NCI-H345 treated with DMSO at 0.1 percent for 48 hours (cell line): ENCODE results near the gene NUB1.

Experiments
- DNase-seq: peaks from one replicate; lab custom pipeline; 2025; ENCODE audit not compliant: unreplicated experiment; lab: John Stamatoyannopoulos, UW

The NUB1 gene

GRCh38 chr7:151403764-151404163 lies 62.2 kb downstream of the NUB1 start:
- no peak for DNase-seq

GRCh38 chr7:151404216-151405011 lies 62.8 kb downstream of the NUB1 start:
- DNase-seq = no peak

- no peak for DNase-seq
Observed at GRCh38 chr7:151405056-151405455, 63.4 kb downstream of the NUB1 start.

GRCh38 chr7:151405588-151405987 lies 64.0 kb downstream of the NUB1 start:
- no peak for DNase-seq

GRCh38 chr7:151406051-151406875 lies 64.7 kb downstream of the NUB1 start:
- DNase-seq = no peak

- DNase-seq = no peak
Observed at GRCh38 chr7:151406886-151407583, 65.4 kb downstream of the NUB1 start.

GRCh38 chr7:151408498-151408838 lies 66.9 kb downstream of the NUB1 start:
- no peak for DNase-seq

- no peak for DNase-seq
Observed at GRCh38 chr7:151408839-151409666, 67.4 kb downstream of the NUB1 start.

- DNase-seq = no peak
Observed at GRCh38 chr7:151409667-151410404, 68.2 kb downstream of the NUB1 start, which contains the start of gene WDR86. Gene WDR86, minus strand, starts transcription at chr7:151410038. Its CDS starts 449 bp downstream, at chr7:151409589.

GRCh38 chr7:151410405-151411390 lies 69.1 kb downstream of the NUB1 start:
- DNase-seq = no peak

GRCh38 chr7:151411551-151411950 lies 69.9 kb downstream of the NUB1 start:
- no peak for DNase-seq

- no peak for DNase-seq
Observed at GRCh38 chr7:151412318-151412717, 70.7 kb downstream of the NUB1 start.

- DNase-seq = no peak
Observed at GRCh38 chr7:151413241-151413640, 71.6 kb downstream of the NUB1 start.

GRCh38 chr7:151415375-151416105 lies 73.9 kb downstream of the NUB1 start:
- DNase-seq = no peak

GRCh38 chr7:151416112-151416940 lies 74.7 kb downstream of the NUB1 start:
- DNase-seq = no peak

GRCh38 chr7:151416941-151417315 lies 75.3 kb downstream of the NUB1 start:
- no peak for DNase-seq

- DNase-seq = no peak
Observed at GRCh38 chr7:151420144-151420543, 78.5 kb downstream of the NUB1 start.
